HUDEP-2 (cell line): Measurements from ENCODE around the gene GRM1.
"Not testable (repeated sequence)": the region's sequence is repeated elsewhere in the genome, so short reads cannot be mapped to it uniquely, and the experiment has no call there.

Experiments
- DNase-seq, 76 experiments: peaks; one replicate each; lab custom pipeline; 2025; ENCODE audit not compliant: unreplicated experiment in 76 of 76; lab: John Stamatoyannopoulos, UW

Gene GRM1

GRCh38 chr6:146267447-146267846, 238.6 kb downstream of the GRM1 start:
- no peak for DNase-seq

GRCh38 chr6:146267946-146268345, 239.1 kb downstream of the GRM1 start:
- DNase-seq: no peak

- DNase-seq: no peak
Observed at GRCh38 chr6:146269482-146269881, 240.6 kb downstream of the GRM1 start.

- not testable (repeated sequence) for DNase-seq
Observed at GRCh38 chr6:146271163-146271562, 242.3 kb downstream of the GRM1 start.

GRCh38 chr6:146273490-146273889, 244.6 kb downstream of the GRM1 start:
- no peak for DNase-seq

- no peak for DNase-seq
Observed at GRCh38 chr6:146277142-146277541, 248.3 kb downstream of the GRM1 start.

- DNase-seq: no peak
Observed at GRCh38 chr6:146281651-146282362, 252.9 kb downstream of the GRM1 start.

- no peak for DNase-seq
Observed at GRCh38 chr6:146282837-146283236, 254.0 kb downstream of the GRM1 start.

- no peak for DNase-seq
Observed at GRCh38 chr6:146284311-146284710, 255.4 kb downstream of the GRM1 start.

GRCh38 chr6:146286961-146287360, 258.1 kb downstream of the GRM1 start:
- DNase-seq: no peak

- no peak for DNase-seq
Observed at GRCh38 chr6:146287691-146288369, 259.0 kb downstream of the GRM1 start.

GRCh38 chr6:146289816-146290588, 261.1 kb downstream of the GRM1 start:
- no peak for DNase-seq

- no peak for DNase-seq
Observed at GRCh38 chr6:146290589-146290901, 261.7 kb downstream of the GRM1 start.

- DNase-seq: no peak
Observed at GRCh38 chr6:146292506-146292905, 263.6 kb downstream of the GRM1 start.

GRCh38 chr6:146295695-146296094, 266.8 kb downstream of the GRM1 start:
- DNase-seq: peak in 1 of 76 experiments; percentile 9

- no peak for DNase-seq
Observed at GRCh38 chr6:146297815-146298214, 269.0 kb downstream of the GRM1 start.

GRCh38 chr6:146300521-146300920, 271.7 kb downstream of the GRM1 start:
- no peak for DNase-seq

GRCh38 chr6:146301764-146302163, 272.9 kb downstream of the GRM1 start:
- no peak for DNase-seq

- no peak for DNase-seq
Observed at GRCh38 chr6:146302994-146303393, 274.1 kb downstream of the GRM1 start.

- DNase-seq: no peak
Observed at GRCh38 chr6:146304181-146304580, 275.3 kb downstream of the GRM1 start.

GRCh38 chr6:146305092-146305491, 276.2 kb downstream of the GRM1 start:
- DNase-seq: no peak

GRCh38 chr6:146305951-146306350, 277.1 kb downstream of the GRM1 start:
- DNase-seq: no peak
